IgD-negative memory B cell (primary cell): ENCODE data around the gene RECQL5. TPM values are rescaled to one million over a fixed set of nuclear protein-coding genes. Genes with fewer than 3 reads are reported as not detected.

Source experiments
- H3K27ac Mint-ChIP-seq, 3 donors: one replicate each; pipeline ENCODE4 v1.8.0; 2020 to 2022; ENCODE audit warnings: mild to moderate bottlenecking in 3 of 3, mixed read lengths in 3 of 3, moderate library complexity in 1 of 3
- H3K27me3 Mint-ChIP-seq: one replicate; pipeline ENCODE4 v1.8.0; 2021; ENCODE audit warnings: mixed read lengths
- H3K36me3 Mint-ChIP-seq: one replicate; pipeline ENCODE4 v1.8.0; 2020; ENCODE audit warnings: mild to moderate bottlenecking, mixed read lengths
- H3K4me1 Mint-ChIP-seq, 3 donors: one replicate each; pipeline ENCODE4 v1.8.0; 2020 to 2022; ENCODE audit warnings: mixed read lengths in 3 of 3, mild to moderate bottlenecking in 1 of 3
- H3K4me3 Mint-ChIP-seq, 4 donors: one replicate each; pipeline ENCODE4 v1.8.0; 2020 to 2022; ENCODE audit warnings: mild to moderate bottlenecking in 4 of 4, mixed read lengths in 4 of 4, moderate library complexity in 3 of 4
- H3K9me3 Mint-ChIP-seq, 3 donors: one replicate each; pipeline ENCODE4 v1.8.0; 2020 to 2021; ENCODE audit warnings: mixed read lengths in 3 of 3, mild to moderate bottlenecking in 1 of 3
- polyA plus RNA-seq: library from polyadenylated mRNA; unstranded; fragments of 300-500 nt; fragmentation: Illumina TruSeq; gene quantifications from one replicate; pipeline ENCODE4 v1.2.3, GENCODE V29; 2021

Gene RECQL5
- polyA plus RNA-seq, 1 donor from 2014 or later = 25.3 TPM

- Mint-ChIP-seq H3K36me3 (no peaks in the 10 kb centered on the region), H3K9me3 (no peaks in the 10 kb centered on the region), H3K4me1 (no peaks in the 10 kb centered on the region), H3K4me3 (no peak overlapping the region), H3K27me3 (no peaks in the 10 kb centered on the region), H3K27ac (no peak overlapping the region)
These were observed 52.9 kb downstream of the RECQL5 start for GRCh38 chr17:75614006-75614405.

- H3K4me3 Mint-ChIP-seq = no peak overlapping the region
- H3K4me1 Mint-ChIP-seq = no peaks in the 10 kb centered on the region
- H3K9me3 Mint-ChIP-seq = no peaks in the 10 kb centered on the region
- no peak overlapping the region for H3K27ac Mint-ChIP-seq
- no peaks in the 10 kb centered on the region for H3K36me3 Mint-ChIP-seq
- no peaks in the 10 kb centered on the region for H3K27me3 Mint-ChIP-seq
These were observed 53.9 kb downstream of the RECQL5 start for GRCh38 chr17:75612906-75613626.

- no peak overlapping the region for H3K27ac Mint-ChIP-seq
- no peaks in the 10 kb centered on the region for H3K4me1 Mint-ChIP-seq
- H3K36me3 Mint-ChIP-seq = no peaks in the 10 kb centered on the region
- no peaks in the 10 kb centered on the region for H3K27me3 Mint-ChIP-seq
- peak overlapping the region in 1 of 4 donors; percentile 28 for H3K4me3 Mint-ChIP-seq
- H3K9me3 Mint-ChIP-seq = no peaks in the 10 kb centered on the region
These were observed 55.0 kb downstream of the RECQL5 start for GRCh38 chr17:75611851-75612429.

GRCh38 chr17:75610103-75610984 is 56.6 kb downstream of the RECQL5 start:
- no peak overlapping the region for H3K4me3 Mint-ChIP-seq
- peak overlapping the region in 1 of 3 donors; percentile 57 for H3K27ac Mint-ChIP-seq
- no peaks in the 10 kb centered on the region for H3K27me3 Mint-ChIP-seq
- no peaks in the 10 kb centered on the region for H3K36me3 Mint-ChIP-seq
- H3K4me1 Mint-ChIP-seq = no peaks in the 10 kb centered on the region
- no peaks in the 10 kb centered on the region for H3K9me3 Mint-ChIP-seq

GRCh38 chr17:75607086-75607485 is 59.9 kb downstream of the RECQL5 start:
- Mint-ChIP-seq H3K27ac (peak overlapping the region in 1 of 3 donors; percentile 39), H3K4me3 (no peak overlapping the region), H3K27me3 (no peaks in the 10 kb centered on the region), H3K9me3 (no peaks in the 10 kb centered on the region), H3K36me3 (no peaks in the 10 kb centered on the region), H3K4me1 (no peaks in the 10 kb centered on the region)

GRCh38 chr17:75605790-75606189 is 61.2 kb downstream of the RECQL5 start:
- Mint-ChIP-seq H3K4me3 (no peak overlapping the region), H3K4me1 (peaks cover 0 to 2% (median 2%) of the 10 kb centered on the region in 3 donors), H3K27ac (no peak overlapping the region), H3K9me3 (no peaks in the 10 kb centered on the region), H3K27me3 (no peaks in the 10 kb centered on the region), H3K36me3 (no peaks in the 10 kb centered on the region)

- Mint-ChIP-seq H3K4me3 (no peak overlapping the region), H3K27ac (no peak overlapping the region), H3K9me3 (no peaks in the 10 kb centered on the region), H3K4me1 (peaks cover 0 to 2% (median 2%) of the 10 kb centered on the region in 3 donors), H3K27me3 (no peaks in the 10 kb centered on the region), H3K36me3 (no peaks in the 10 kb centered on the region)
These were observed 62.8 kb downstream of the RECQL5 start for GRCh38 chr17:75604034-75604695.

- Mint-ChIP-seq H3K27ac (no peak overlapping the region), H3K36me3 (no peaks in the 10 kb centered on the region), H3K9me3 (no peaks in the 10 kb centered on the region), H3K27me3 (no peaks in the 10 kb centered on the region), H3K4me1 (peaks cover 0 to 3% (median 2%) of the 10 kb centered on the region in 3 donors), H3K4me3 (no peak overlapping the region)
These were observed 63.8 kb downstream of the RECQL5 start for GRCh38 chr17:75603123-75603522.

GRCh38 chr17:75602644-75603043 is 64.3 kb downstream of the RECQL5 start:
- Mint-ChIP-seq H3K4me3 (no peak overlapping the region), H3K9me3 (no peaks in the 10 kb centered on the region), H3K36me3 (no peaks in the 10 kb centered on the region), H3K27ac (no peak overlapping the region), H3K4me1 (peaks cover 0 to 3% (median 2%) of the 10 kb centered on the region in 3 donors), H3K27me3 (no peaks in the 10 kb centered on the region)

GRCh38 chr17:75601057-75601987 is 65.6 kb downstream of the RECQL5 start:
- peak overlapping the region in 1 of 4 donors; percentile 51 for H3K4me3 Mint-ChIP-seq
- peak overlapping the region in 1 of 3 donors; percentile 28 for H3K27ac Mint-ChIP-seq
- H3K27me3 Mint-ChIP-seq = no peaks in the 10 kb centered on the region
- no peaks in the 10 kb centered on the region for H3K36me3 Mint-ChIP-seq
- H3K4me1 Mint-ChIP-seq = peaks cover 0 to 3% (median 2%) of the 10 kb centered on the region in 3 donors
- no peaks in the 10 kb centered on the region for H3K9me3 Mint-ChIP-seq

- Mint-ChIP-seq H3K4me1 (peaks cover 0 to 3% (median 2%) of the 10 kb centered on the region in 3 donors), H3K36me3 (no peaks in the 10 kb centered on the region), H3K9me3 (no peaks in the 10 kb centered on the region), H3K4me3 (no peak overlapping the region), H3K27ac (no peak overlapping the region), H3K27me3 (no peaks in the 10 kb centered on the region)
These were observed 70.5 kb downstream of the RECQL5 start for GRCh38 chr17:75596320-75597087.

- no peak overlapping the region for H3K4me3 Mint-ChIP-seq
- peaks cover 0 to 4% (median 3%) of the 10 kb centered on the region in 3 donors for H3K4me1 Mint-ChIP-seq
- no peaks in the 10 kb centered on the region for H3K9me3 Mint-ChIP-seq
- H3K27me3 Mint-ChIP-seq = no peaks in the 10 kb centered on the region
- no peaks in the 10 kb centered on the region for H3K36me3 Mint-ChIP-seq
- H3K27ac Mint-ChIP-seq = no peak overlapping the region
These were observed 71.0 kb downstream of the RECQL5 start for GRCh38 chr17:75595920-75596313.

GRCh38 chr17:75595284-75595919 is 71.6 kb downstream of the RECQL5 start:
- Mint-ChIP-seq H3K27me3 (no peaks in the 10 kb centered on the region), H3K4me1 (peaks cover 1 to 6% (median 6%) of the 10 kb centered on the region in 3 donors), H3K27ac (no peak overlapping the region), H3K36me3 (no peaks in the 10 kb centered on the region), H3K9me3 (no peaks in the 10 kb centered on the region), H3K4me3 (no peak overlapping the region)
